HepG2 (cell line): ENCODE data around the gene MTSS2. TPM values are rescaled to one million over a fixed set of nuclear protein-coding genes. Genes with fewer than 3 reads are reported as not detected.
A peak's percentile ranks its signal among the peaks of the same experiment; 100 is the strongest.

Source experiments
- ASH2L ChIP-seq: fragments of 300-600, 200-600 bp; sonication (generic); IDR thresholded peaks from 2 replicates; pipeline ENCODE4 v1.7.0; 2017; ENCODE audit warnings: low read depth, mild to moderate bottlenecking, moderate library complexity, mixed read lengths, low read length; ENCODE audit not compliant: insufficient read length
- CC2D1A ChIP-seq: sonication (generic); formaldehyde crosslinking; IDR thresholded peaks from 2 replicates; pipeline ENCODE4 v1.8.1; 2023; ENCODE audit warnings: mild to moderate bottlenecking, missing genetic modification reagents
- DMTF1 ChIP-seq: sonication (generic); formaldehyde crosslinking; IDR thresholded peaks from 2 replicates; pipeline ENCODE4 v1.4.0; 2020; ENCODE audit warnings: mild to moderate bottlenecking, missing genetic modification reagents
- EED ChIP-seq: sonication (generic); formaldehyde crosslinking; IDR thresholded peaks from 2 replicates; pipeline ENCODE4 v1.5.0; 2020; ENCODE audit warnings: mild to moderate bottlenecking, missing genetic modification reagents
- MXI1 ChIP-seq: IDR thresholded peaks from 3 replicates; pipeline ENCODE4 v1.6.1; 2012; ENCODE audit warnings: low read depth, low read length, inconsistent platforms, borderline replicate concordance
- NR2F1 ChIP-seq, 2 experiments: fragments of 450-650 bp in 1 of 2; formaldehyde crosslinking in 1 of 2; IDR thresholded peaks; 2 replicates each; pipeline versions ENCODE4 v1.5.0 to v1.6.1; 2016 to 2020; ENCODE audit warnings: mild to moderate bottlenecking in 1 of 2, missing compliant biosample characterization in 1 of 2, missing genetic modification reagents in 1 of 2, moderate library complexity in 1 of 2
- POGZ ChIP-seq: sonication (generic); formaldehyde crosslinking; IDR thresholded peaks from 2 replicates; pipeline ENCODE4 v1.4.0; 2020; ENCODE audit warnings: mild to moderate bottlenecking, missing genetic modification reagents
- POLR2G ChIP-seq: fragments of 200-400 bp; formaldehyde crosslinking; IDR thresholded peaks from 2 replicates; pipeline ENCODE4 v1.6.1; 2018; ENCODE audit warnings: mild to moderate bottlenecking, low read depth, low read length, moderate library complexity
- SOX5 ChIP-seq: IDR thresholded peaks from 2 replicates; pipeline ENCODE4 v1.6.1; 2016; ENCODE audit warnings: borderline replicate concordance
- SP2 ChIP-seq: sonication (generic); formaldehyde crosslinking; IDR thresholded peaks from 2 replicates; pipeline ENCODE4 v1.5.1; 2020; ENCODE audit warnings: mild to moderate bottlenecking, missing genetic modification reagents
- TFAP4 ChIP-seq: sonication (generic); IDR thresholded peaks from 2 replicates; pipeline ENCODE4 v1.6.1; 2016; ENCODE audit warnings: low read depth, borderline replicate concordance
- YEATS2 ChIP-seq: sonication (generic); formaldehyde crosslinking; IDR thresholded peaks from 2 replicates; pipeline ENCODE4 v1.4.0; 2020; ENCODE audit warnings: missing genetic modification reagents, borderline replicate concordance
- ZBTB21 ChIP-seq: sonication (generic); formaldehyde crosslinking; IDR thresholded peaks from 2 replicates; pipeline ENCODE4 v1.4.0; 2020; ENCODE audit warnings: missing genetic modification reagents
- ZNF570 ChIP-seq: sonication (generic); formaldehyde crosslinking; IDR thresholded peaks from 2 replicates; pipeline ENCODE4 v1.4.0; 2020; ENCODE audit warnings: mild to moderate bottlenecking, missing genetic modification reagents, borderline replicate concordance
- ZNF605 ChIP-seq: sonication (generic); formaldehyde crosslinking; IDR thresholded peaks from 2 replicates; pipeline ENCODE4 v1.8.0; 2022; ENCODE audit warnings: mild to moderate bottlenecking, missing genetic modification reagents
- polyA plus RNA-seq, 8 experiments: library from polyadenylated mRNA; depleted of rRNA in 3 of 8; stranded (reverse) in 7 of 8; unstranded in 1 of 8; fragments of >200 nt; fragmentation: Illumina TruSeq in 4 of 8; extraction: Trizol in 4 of 8; gene quantifications; 2 replicates each; pipeline versions ENCODE4 v1.2.1 to v1.2.3, GENCODE V29; 2011 to 2016; ENCODE audit warnings: low read depth in 4 of 8, missing spikeins in 1 of 8, mixed read lengths in 1 of 8; ENCODE audit not compliant: insufficient read depth in 1 of 8
- total RNA-seq, 5 experiments: library from RNA; depleted of rRNA; stranded (reverse); fragments of >200 nt; fragmentation: Illumina TruSeq; extraction: Trizol; gene quantifications; 2 replicates each; pipeline ENCODE4 v1.2.3, GENCODE V29; 2016; ENCODE audit warnings: low read depth in 1 of 5
- TF ChIP-seq, protein P1 (sequence below): sonication (generic); formaldehyde crosslinking; IDR thresholded peaks from 2 replicates; pipeline ENCODE4 v1.8.0; 2022; ENCODE audit warnings: mild to moderate bottlenecking, missing genetic modification reagents

The MTSS2 gene
- total and polyA plus RNA-seq, 2 of the 13 experiments (the other 11 are each of a cell fraction or from before 2014, with no cell fraction given), result 132 to 242 TPM

DNA sequence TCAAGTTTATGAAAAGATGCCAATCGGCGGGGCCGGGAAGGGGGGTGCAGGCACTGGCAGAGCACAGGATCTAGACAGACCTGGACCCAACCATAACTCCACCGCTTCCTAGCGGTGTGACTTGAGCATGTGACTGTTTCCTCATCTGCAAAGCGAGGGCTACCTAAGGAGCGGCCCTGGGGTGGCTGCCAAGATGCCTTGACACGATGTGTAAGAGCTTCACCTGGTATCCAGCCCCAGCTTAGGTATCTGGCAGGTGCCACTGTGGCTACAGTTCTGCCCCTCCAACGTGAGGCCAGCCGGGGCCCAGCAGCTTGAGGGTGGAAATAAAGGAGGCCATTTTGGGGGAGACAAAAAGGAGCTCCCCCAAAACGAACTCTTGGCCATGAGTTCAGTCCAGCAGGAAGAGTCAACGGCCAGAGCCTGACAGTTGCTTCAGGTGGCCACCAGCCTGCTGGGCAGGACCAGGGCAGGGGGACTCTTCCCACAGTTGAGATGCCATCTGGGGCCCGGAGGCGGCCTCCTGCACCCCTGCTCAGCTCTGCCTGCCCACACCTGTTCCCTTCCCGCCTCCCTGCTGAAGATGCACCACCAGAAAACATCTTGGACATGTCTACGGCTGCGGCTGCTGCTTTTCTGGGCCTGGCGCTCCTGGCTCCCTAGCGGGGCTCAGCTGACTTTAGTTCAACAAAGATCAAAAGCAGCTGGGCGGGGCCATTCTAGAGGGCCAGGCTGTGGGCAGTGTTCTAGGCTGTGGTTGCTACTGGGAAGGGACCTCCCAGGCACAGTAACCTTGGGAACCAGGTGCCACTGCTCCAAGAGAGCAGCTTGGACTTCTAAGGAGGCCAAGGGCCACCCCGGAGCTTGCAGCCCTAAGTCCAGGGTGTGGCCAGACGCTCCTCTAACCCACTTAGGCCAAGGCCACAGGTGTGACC is 3.4 kb upstream of the MTSS2 start (continued):
- TF ChIP-seq EED (CRISPR knock-in tag), result no peak
- TF ChIP-seq ASH2L, result peak; percentile 39
- TF ChIP-seq YEATS2 (CRISPR knock-in tag), result no peak
- peak; percentile 75 for TF ChIP-seq ZNF605 (CRISPR knock-in tag)
- TF ChIP-seq MXI1, result no peak
- TF ChIP-seq, protein P1, sequence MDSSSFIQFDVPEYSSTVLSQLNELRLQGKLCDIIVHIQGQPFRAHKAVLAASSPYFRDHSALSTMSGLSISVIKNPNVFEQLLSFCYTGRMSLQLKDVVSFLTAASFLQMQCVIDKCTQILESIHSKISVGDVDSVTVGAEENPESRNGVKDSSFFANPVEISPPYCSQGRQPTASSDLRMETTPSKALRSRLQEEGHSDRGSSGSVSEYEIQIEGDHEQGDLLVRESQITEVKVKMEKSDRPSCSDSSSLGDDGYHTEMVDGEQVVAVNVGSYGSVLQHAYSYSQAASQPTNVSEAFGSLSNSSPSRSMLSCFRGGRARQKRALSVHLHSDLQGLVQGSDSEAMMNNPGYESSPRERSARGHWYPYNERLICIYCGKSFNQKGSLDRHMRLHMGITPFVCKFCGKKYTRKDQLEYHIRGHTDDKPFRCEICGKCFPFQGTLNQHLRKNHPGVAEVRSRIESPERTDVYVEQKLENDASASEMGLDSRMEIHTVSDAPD (CRISPR knock-in tag), result 0 out of 2 replicates have a peak, but pooled peaks have one; percentile 61
- peak; percentile 100 for TF ChIP-seq TFAP4
- TF ChIP-seq POLR2G, result peak; percentile 46
- 0 out of 2 replicates have a peak, but pooled peaks have one; percentile 42 for TF ChIP-seq POGZ (CRISPR knock-in tag)
- TF ChIP-seq SP2, result no peak
- no peak for TF ChIP-seq ZNF570 (CRISPR knock-in tag)
- peak; percentile 41; the same call in 1 of the 2 replicates for TF ChIP-seq SOX5 (CRISPR knock-in tag)
- TF ChIP-seq CC2D1A (CRISPR knock-in tag), result no peak
- no peak for TF ChIP-seq NR2F1 (CRISPR knock-in tag; IDR thresholded peaks at IDR 0.05)
- no peak for TF ChIP-seq ZBTB21 (CRISPR knock-in tag)
- no peak for TF ChIP-seq DMTF1 (CRISPR knock-in tag)
